Astrocyte of the cerebellum (primary cell): Measurements from ENCODE around the gene ETFDH.
"Not testable (repeated sequence)": the region's sequence is repeated elsewhere in the genome, so short reads cannot be mapped to it uniquely, and the experiment has no call there.

Source experiments
- DNase-seq: peaks from one replicate; pipeline ENCODE4 v3.0.0-alpha.2; 2011; ENCODE audit warnings: low read depth
- H3K4me3 ChIP-seq: 2 replicates; pipeline ENCODE4 v1.5.1; 2011; ENCODE audit warnings: mild to moderate bottlenecking, low read depth, low read length, moderate library complexity
- in situ Hi-C: cut with HindIII; loops from 2 replicates; pipeline ENCODE4 v1.10.0; 2017; ENCODE audit warnings: low sequenced_read_pairs
- TF ChIP-seq, protein P1 (sequence below): IDR thresholded peaks from 2 replicates; pipeline ENCODE4 v1.5.1; 2012; ENCODE audit warnings: low read length, low read depth, moderate library complexity, mild to moderate bottlenecking; ENCODE audit errors: missing control alignments

ETFDH gene

DNA sequence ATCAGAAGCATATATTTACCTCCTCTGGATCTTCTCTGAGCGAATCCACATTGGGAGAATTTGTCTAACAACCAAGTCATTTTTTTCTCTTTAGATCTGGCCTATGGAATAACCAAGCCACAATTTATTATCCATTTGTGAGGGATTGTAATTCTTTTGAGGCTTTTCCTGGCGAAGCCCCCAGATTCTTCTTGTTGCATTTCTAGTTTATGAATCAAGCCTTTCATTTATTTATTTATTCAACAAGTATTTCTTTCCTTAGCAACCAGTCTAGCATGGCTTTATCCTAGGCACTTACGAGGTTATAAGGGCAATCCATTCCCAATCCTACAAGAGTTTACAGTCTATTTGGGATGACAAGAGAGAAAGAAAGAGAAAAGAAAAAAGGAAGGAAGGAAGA lies 78.3 kb downstream of the ETFDH start:
- peak; percentile 92 for DNase-seq
- no peak overlapping the region for H3K4me3 ChIP-seq
- TF ChIP-seq, protein P1, sequence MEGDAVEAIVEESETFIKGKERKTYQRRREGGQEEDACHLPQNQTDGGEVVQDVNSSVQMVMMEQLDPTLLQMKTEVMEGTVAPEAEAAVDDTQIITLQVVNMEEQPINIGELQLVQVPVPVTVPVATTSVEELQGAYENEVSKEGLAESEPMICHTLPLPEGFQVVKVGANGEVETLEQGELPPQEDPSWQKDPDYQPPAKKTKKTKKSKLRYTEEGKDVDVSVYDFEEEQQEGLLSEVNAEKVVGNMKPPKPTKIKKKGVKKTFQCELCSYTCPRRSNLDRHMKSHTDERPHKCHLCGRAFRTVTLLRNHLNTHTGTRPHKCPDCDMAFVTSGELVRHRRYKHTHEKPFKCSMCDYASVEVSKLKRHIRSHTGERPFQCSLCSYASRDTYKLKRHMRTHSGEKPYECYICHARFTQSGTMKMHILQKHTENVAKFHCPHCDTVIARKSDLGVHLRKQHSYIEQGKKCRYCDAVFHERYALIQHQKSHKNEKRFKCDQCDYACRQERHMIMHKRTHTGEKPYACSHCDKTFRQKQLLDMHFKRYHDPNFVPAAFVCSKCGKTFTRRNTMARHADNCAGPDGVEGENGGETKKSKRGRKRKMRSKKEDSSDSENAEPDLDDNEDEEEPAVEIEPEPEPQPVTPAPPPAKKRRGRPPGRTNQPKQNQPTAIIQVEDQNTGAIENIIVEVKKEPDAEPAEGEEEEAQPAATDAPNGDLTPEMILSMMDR = no peak
- in situ Hi-C loops = no loop called here

DNA sequence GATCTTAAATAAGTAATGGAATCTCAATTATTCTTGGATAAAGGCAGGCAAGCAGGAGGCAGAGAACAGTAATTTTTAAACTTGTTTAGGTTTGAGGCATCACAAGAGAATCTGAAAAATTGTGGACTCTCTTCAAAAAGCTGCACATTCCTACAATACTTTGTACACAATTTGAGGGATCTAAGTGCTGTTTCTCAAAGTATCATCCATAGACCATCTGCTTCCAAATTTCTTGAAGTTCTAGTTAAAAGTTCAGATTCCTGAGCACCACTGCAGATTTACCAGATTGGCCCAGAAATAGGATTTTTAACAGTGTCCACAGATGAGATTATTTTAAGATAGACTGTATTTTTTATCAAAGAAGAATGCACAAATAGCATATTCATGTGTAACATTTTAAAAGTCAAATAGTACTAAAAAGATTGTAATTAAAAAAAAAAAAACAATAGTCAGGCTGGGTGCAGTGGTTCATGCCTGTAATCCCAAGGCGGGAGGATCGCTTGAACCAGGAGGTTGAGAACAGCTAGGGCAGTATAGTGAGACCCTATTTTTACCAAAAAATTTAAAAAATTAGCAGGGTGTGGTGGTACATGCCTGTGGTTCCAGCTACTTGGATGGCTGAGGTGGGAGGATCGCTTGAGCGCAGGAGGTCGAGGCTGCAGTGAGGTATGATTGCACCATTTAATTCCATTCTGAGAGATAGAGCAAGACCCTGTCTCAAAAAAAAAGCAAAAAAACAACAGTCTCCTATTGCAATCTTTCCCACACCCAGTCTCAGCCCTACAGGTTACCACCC lies 82.5 kb downstream of the ETFDH start:
- no peak for DNase-seq
- in situ Hi-C loops = no loop called here
- H3K4me3 ChIP-seq = no peak overlapping the region
- TF ChIP-seq, protein P1 = no peak

DNA sequence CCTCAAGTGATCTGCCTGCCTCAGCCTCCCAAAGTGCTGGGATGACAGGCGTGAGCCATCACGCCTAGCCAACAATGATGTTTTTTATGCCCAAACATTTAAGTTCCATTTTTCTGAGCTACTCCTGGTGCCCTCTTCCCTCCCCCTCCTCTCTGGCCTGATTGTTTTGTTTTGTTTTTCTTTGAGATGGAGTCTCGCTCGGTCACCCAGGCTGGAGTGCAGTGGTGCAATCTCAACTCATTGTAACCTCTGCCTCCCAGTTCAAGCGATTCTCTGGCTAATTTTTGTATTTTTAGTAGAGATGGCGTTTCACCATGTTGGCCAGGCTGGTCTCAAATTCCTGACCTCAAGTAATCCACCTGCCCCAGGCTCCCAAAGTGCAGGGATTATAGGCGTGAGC lies 83.7 kb downstream of the ETFDH start:
- in situ Hi-C loops, H3K4me3 ChIP-seq, DNase-seq: not testable (repeated sequence)

DNA sequence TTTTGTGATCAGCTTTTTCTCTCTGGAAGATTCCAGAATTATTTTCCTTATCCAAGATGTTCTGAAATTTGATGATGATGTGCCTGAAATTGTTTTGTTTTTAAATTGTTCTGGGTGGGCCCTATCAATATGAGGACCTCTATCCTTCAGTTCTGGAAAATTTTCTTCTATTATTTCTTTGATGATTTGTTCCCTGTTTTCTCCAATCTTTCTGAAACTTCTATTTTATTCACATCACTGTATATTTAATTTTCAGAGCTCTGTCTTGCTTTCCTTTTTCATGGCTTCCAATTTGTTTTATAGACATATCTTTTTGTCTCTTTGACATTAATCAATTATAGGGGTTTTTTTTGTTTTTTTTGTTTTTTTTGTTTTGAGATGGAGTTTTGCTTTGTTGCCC lies 84.5 kb downstream of the ETFDH start:
- no peak for DNase-seq
- no peak overlapping the region for H3K4me3 ChIP-seq
- TF ChIP-seq, protein P1 = no peak
- in situ Hi-C loops = no loop called here

DNA sequence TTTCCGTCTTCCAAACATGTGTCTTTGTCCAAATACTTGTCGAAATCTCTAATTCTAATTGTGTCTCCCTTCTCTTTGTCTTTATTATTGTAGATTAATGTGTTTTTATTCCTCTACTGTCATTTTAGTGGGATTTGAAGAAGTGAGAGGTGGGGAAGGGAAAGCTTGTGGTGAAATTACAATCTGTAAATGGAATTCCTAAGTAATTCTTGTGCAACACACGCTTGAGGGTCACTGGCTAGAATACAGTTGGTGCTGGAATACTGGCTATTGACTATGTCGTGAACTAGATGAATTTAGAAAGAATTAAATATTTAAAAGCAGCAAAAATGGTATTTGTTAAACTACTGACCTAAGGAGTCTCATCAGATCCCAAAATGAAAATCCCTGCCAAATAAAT lies 86.0 kb downstream of the ETFDH start:
- in situ Hi-C loops = no loop called here
- TF ChIP-seq, protein P1 = no peak
- no peak overlapping the region for H3K4me3 ChIP-seq
- DNase-seq = no peak

DNA sequence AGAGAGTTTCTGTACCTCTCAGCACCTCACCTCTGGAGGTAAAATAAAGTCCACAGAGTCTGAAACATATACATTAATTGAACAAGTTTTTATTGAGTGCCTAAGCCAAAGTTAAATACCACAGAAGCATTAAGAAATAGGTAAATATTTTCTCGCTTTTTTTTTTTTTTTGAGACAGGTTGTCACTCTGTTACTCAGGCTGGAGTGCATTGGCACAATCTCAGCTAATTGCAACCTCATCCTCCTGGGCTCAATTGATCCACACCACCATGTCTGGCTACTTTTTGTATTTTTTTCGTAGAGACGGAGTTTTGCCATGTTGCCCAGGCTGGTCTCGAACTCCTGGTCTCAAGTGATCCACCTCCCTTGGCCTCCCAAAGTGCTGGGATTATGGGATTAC lies 86.6 kb downstream of the ETFDH start:
- TF ChIP-seq, protein P1 = no peak
- in situ Hi-C loops = no loop called here
- no peak overlapping the region for H3K4me3 ChIP-seq
- DNase-seq = no peak
